ENCODE data around the gene MGAT4B.

Gene MGAT4B

DNA sequence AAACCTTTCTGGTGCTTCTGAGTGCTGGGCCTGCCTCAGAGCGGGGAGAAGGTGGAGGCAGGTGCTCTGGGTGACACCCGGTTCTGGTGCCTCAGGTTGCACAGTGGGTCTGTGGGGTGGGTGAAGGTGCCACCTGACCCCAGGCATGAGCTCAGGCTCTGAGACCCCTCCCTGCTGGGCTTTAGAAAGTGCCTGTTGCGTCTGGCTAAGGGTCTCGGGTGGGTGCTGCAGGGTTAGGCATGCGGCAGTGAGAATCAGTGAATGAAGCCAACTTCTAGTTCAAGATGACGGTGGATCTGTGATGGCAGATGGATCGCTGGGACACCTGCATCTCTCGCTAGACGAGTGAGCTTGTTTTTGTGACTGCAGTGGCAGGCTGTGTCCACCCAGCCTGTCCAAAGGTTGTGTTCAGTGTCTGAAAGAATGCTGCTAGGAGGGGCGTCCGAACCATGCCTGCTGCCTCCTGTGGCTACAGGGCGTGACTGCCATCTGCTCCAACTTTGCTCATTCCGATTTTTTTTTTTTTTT, 19.1 kb upstream of the MGAT4B start:
- DNase-seq (ENCODE audit: low read depth), result no peak

DNA sequence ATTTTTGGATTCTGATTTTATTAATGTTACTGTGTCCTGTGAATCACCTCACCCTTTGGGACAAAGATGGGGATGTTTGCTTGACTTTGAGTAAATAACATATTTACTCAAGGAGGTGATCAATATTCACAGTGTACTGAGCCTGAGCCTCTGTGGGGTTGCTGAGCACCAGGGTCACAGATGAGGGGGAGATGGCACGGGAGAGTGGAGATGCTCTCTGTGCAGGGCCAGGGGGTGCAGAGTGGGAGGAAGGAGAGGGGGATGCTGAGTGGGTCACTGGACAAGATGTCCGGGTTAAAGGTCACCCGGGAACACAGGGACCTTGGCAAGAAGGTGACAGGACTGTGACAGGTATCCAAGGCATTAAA, 18.1 kb upstream of the MGAT4B start:
- no peak for DNase-seq (ENCODE audit: low read depth)

DNA sequence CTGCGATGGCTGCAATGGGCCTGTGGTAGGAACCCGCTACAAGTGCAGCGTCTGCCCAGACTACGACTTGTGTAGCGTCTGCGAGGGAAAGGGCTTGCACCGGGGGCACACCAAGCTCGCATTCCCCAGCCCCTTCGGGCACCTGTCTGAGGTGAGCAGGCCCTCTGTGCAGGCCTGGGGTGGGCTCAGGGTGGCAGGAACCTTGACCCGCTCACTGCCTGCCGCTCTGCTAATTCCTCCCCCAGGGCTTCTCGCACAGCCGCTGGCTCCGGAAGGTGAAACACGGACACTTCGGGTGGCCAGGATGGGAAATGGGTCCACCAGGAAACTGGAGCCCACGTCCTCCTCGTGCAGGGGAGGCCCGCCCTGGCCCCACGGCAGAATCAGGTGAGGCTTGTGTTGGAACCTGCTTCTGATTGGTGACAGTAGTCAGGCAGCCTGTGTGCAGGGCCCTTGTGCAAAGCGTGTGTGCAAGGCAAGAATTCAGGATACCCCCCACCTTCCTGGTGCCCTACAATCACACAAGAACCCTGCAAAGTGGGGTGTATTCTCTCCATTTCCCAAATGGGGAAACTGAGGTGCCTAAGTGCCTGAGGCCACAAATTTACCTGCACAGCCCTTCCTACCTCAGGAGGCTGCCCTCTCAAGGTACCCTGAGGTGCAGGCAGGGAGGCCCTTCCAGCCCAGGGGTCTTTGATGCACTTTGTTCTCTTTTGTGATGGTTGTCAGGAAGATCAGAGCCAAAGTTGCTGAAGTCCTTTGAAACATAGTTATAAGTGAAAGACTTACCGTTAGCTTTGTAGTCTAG, 17.5 kb upstream of the MGAT4B start:
- DNase-seq (ENCODE audit: low read depth), result no peak

DNA sequence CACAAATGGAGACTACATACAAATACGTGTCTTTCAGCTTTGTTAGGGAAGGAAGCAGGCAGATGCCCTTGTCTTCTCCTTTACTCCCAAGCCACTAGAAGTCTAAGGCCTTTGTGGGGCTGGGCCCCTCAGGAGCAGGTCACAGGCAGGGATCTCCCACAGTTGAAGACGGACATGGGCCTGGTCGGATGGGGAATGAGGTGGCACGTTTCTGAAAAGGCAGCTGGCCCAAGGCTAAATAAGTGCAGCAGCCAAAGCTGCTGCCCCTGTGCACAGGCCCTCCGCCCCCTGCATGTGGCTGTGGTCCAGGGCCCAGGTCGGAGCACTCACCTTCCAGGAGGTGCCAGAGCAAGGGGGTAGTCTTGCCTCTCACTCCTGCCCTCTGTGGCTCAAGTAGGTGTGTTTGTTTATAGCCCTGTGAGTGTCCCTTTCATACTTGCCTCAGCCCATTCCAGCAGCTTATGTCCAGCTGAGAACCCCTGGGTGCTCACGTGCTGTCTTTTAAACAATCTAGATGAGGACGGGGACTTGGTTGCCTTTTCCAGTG, 15.9 kb upstream of the MGAT4B start:
- DNase-seq (ENCODE audit: low read depth), result no peak

DNA sequence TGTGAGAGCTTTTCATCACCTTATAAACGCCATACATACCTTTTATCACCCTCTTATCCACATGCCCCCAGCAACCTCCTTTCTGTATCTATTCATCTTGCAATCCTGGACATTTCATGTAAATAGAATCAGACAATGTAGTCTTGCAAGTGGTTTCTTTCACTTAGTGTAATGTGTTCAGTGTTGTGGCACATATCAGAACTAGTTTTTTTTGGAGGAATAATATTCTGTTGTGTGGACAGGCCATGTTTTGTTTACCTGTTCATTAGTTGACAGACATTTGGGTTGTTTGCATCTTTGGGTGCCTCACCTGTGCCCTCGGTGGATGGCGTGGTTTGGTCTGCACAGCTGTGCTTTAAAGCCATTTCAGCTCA, 15.4 kb upstream of the MGAT4B start:
- DNase-seq (ENCODE audit: low read depth), result no peak

DNA sequence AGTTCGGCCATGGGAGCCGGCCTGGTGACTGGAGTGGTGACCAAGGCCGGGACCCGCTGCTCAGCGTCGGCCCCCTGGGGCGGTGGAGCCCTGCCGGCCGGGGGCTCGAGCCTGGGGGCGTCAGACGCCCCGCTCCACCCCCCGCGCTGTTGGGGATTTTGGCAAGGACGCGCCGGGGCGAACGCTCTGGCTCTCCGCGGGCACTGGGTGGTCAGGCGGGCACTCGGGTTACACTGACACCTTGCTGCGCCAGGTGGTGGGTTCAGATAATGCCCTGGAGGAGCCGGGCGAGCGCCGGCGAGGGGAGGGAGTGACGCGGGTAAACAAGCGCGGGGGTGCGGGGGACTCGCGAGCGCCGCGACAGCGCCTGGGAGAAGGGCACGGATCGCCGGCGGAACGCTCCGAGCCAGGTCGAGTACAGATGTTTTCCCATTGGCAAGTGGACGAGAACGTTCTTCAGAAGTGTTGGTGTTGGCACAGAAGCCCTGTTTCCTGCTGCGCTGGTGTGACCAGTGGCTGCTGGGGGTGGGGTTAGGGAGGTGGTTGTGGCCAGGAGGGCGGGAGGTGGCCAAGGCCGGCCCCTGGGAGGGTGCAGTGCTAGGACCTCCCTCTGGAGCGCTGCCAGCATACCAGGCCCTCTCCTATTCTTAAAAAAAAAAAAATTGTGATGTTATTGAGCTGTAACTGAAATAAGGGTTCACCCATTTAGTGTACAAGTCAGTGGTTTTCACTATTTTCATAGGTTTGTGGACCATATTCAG, 14.8 kb upstream of the MGAT4B start:
- DNase-seq (ENCODE audit: low read depth), result peak; percentile 60

DNA sequence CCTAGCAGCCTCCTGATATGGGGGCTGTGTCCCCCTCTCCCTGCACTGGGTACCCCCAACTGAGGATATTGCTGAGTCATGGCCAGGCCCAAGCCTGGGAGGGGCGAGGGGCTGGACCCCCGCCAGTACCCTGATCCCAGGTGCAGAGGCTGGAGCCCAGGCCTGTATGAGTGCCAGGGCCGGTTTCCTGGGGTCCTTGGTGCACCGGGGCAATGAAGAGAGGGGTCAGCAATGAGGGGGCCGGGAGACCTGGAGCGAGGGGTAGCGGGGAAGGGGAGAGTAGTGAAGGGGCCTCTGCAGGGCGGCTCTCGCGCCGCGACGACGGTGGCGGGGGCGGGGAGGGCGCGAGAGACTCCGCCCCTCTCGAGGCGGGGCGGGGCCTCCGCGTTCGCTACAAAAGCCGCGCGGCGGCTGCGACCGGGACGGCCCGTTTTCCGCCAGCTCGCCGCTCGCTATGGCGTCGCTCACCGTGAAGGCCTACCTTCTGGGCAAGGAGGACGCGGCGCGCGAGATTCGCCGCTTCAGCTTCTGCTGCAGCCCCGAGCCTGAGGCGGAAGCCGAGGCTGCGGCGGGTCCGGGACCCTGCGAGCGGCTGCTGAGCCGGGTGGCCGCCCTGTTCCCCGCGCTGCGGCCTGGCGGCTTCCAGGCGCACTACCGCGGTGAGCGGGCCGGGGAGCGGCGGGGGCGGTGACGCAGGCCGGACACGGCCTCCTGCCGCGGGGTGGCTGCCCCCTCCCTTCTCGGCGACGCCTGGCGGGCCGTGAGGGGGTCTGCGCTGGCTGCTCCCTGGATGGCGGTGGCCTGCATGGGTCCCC, 14.0 kb upstream of the MGAT4B start, which contains the start of gene SQSTM1:
Gene SQSTM1 (plus strand): TSS at position 423 of the 815 bp plus-strand sequence. CDS start 32 bp downstream, at position 455.
- DNase-seq (ENCODE audit: low read depth), result peak; percentile 63

DNA sequence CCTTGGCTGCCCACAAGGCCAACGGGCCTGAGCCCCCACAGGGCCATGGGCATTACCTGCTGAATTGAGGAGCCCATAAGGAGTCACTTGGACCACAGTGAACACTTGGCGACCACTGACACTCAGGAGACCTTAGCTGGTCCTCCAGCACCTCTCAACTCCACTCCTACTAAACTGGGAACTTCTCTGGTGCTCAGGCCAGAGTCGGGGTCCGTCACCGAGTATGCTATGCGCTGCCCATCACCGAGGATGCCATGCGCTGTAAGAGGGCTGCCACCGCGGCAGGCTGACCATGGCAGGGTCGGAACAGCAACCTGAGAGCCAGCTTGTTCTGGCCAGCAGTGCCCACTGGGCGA, 13.4 kb upstream of the MGAT4B start:
- DNase-seq (ENCODE audit: low read depth), result no peak

DNA sequence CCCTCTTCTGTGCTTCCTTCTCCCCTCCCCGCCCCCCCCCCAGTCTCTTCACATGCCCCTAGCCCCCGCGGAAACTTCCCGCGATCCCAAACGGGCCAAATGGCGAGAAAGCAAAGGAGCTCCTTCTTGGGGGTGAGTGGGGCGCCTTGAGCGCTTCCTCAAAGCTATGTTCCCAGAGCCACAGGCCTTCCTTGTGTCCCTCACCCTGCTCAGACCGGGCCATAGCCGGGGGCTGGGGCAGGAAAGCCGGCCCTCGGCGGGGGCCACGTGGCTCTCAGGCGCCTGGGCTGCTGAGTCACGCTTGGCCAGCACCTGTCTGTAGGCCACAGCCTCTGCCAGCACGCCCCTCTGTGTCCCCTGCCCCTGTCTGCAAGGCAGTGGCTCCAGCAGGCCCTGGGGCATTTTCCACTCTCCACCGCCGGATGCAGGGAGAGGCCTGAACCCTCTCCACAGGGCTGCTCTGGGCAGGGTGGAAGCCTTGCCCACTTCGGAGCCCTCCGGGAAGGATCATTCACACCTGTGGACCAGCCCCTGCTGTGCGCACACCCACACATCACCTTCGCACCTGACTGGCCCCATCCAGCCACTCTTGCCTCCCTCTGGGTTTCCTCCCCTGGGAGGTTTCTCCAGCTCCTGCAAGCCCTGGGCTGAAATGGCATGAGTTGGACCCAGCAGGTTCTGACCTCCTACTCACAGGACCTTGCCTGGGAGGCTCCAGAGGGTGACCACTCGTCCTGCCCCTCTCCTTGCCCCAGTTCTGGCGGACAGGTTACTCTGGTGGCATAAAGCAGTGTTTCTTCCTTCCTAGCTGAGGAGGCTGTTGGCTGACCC, 12.8 kb upstream of the MGAT4B start:
- peak; percentile 21 for DNase-seq (ENCODE audit: low read depth)

DNA sequence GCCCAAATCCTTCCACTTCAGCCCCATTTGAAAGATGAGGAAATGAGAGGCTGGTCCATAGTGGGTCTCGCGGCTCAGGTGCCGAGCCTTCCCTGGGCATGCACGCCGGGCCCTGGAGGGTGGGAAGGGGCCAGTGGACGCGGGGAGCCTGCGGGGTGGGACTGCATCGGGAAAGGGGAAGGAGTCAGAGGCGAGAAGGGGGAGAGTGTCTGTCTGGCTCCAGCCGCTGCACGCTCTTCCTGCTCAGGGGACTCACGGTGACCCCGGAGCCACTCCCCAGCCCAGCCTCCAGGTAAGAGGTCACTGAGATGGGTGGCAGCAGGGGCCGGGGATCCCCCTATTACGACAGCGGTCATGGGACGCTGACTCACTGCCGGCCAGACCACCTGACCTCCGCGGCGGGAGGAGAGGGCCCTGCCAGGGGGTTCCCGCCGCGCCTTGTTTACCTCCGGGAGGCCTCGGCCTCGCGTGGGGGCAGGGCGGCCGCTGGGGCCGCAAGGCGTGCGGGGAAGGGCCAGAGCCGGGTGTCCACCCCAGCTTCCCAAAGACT, 12.2 kb upstream of the MGAT4B start:
- DNase-seq (ENCODE audit: low read depth), result peak; percentile 62

DNA sequence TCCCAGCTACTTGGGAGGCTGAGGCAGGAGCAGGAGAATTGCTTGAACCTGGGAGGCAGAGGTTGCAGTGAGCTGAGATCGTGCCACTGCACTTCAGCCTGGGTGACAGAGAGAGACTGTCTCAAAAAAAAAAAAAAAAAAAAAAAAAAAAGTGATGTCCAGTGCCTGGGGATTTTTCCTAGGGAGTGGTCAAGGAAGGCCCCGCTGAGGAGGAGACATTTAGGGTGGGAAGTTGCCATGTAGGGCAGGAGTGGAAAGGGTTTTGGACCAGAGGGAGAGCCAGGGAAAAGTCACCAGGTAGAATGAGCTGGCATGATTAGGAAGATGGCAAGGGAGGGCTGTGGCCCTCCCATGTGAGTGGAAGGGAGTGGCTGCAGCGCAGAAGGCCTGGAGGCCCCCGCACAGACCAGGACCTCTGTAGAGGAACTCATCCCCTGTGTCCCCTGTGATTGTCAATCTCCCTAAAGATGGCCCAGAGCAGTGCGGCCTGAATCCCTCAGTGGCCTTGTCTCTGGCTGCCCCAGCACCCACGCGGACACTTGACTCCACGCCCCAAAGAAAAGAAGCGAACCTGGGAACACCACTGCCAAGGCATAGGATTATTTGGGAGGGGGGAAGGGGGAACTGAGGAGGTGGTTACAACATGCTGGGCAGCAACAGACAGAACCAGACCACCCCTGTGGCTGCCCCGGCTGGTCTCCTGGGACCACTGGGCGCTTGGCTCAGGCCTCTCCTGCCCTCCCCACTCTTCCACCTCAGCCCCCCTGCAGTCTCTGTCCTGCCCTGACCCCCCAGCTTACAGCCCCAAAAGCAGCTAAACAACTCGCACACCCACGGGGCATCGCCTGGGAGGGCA, 11.5 kb upstream of the MGAT4B start:
- no peak for DNase-seq (ENCODE audit: low read depth)

DNA sequence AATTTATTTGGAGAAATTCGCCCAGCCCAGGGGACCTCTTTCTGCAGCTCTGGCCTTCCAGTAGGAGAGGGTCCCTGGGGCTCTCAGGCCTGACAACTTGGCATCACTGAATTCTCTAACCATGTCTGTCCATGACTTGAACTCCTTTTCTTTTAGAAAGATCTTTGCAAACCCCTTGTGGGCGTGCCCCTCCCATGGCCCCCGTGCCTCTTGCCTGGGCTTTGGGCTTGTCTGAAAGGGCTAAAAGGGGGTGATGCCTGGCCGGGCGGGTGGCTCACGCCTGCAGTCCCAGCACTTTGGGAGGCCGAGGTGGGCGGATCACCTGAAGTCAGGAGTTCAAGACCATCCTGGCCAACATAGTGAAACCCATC, 10.8 kb upstream of the MGAT4B start:
- no peak for DNase-seq (ENCODE audit: low read depth)

DNA sequence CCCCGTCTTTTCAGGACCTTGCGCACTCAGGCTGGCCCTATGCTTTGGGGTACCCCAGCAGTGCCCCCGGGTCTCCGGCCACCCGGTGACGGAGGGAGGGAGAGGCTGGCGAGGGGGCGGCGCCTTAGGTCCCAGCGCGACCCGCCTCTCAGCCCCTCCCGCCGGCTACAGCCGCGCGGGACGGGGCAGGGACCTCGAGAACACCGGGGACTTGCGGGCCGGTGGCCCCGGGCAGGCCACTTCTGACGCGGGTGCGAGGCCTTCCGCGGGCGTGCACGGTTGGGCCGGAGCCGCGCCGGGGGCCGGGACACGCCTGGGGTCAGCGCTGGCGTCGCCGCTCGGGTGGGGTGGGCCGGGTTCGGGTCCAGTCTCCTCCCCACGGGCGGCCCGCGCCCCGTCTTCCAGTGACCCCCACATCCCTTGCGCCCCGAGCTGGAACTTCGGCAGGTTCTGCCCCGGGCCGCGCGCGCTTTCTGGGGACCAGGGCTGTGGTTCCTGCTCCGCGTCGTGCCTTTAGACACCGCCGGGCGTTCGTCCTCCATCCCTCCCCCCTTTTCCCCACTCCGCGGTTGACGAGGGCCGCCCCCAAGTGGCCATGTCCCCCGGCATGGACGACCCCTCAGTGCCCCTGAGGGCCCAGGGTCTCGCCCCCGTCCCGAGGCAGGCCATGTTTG, 10.3 kb upstream of the MGAT4B start:
- no peak for DNase-seq (ENCODE audit: low read depth)

DNA sequence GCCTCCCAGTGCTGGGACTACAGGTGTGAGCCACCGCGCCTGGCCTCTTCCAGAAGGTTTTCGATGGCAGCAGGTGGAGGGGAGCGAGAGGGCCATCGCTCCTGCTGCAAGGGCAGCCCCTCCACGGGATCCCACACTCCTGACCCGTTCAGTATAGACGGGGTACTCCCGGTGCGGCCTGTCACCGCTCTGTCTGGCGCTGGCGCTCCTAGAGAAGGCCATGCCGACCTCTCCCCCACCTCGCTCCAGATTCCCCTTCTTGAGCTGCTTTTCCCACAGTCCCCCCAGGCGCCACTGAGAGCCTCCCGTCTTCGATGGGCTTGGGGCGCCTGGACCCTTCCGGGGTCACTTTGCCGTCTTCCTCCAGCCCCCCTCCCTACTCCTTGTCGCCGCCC, 9.7 kb upstream of the MGAT4B start:
- DNase-seq (ENCODE audit: low read depth), result no peak

DNA sequence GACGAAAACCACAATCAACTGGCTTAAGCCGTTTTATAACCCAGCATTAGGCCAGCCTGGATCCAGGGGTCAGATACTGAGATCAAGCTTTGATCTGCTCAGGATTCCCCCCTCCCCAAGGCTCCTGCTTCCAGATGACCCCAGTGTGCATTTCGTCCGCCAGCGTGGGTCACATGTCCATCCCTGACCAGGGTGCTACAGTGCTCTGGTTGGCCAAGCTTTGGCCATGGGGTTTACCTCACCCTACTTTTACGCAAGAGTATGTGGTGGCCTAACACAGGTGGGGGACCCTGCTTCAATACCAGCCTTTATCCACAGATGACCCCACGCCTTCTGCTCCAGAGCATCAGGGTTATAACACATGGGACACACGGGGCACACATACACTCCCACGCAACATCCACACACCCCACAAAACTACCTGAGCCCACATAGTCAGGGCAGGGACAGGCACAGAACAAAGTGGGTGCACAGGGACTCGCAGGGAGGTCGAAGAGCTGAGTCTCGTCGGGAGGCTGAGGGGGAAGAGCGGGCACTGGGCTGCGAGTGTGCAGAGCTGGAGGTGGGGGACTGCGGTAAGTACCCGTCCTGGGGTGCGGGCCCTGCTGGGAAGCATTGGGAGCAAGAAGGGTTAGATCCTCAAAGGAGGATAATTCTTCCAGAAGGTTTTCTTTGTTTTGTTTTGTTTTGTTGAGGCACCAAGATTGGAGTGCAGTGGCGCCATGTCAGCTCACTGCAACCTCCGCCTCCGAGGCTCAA, 9.0 kb upstream of the MGAT4B start:
- no peak for DNase-seq (ENCODE audit: low read depth)

DNA sequence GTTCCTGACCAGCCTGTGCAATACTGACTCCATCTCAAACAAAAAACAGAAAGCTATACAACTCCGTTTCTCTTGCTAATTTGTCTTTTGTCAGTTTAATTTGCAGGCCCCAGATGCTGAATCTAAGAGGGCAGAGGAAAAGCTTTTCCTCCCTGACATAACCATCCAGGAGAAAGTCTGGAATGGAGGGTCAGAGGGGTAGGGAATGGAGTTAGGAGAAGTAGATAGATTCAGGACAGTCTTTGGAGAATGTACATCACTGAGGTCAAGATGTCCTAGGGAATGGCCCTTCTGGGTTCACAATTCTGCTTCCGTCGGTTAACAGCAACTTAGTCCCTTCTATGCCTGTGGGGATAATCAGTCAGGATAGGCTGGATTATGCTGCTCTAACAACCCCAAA, 7.4 kb upstream of the MGAT4B start:
- no peak for DNase-seq (ENCODE audit: low read depth)

DNA sequence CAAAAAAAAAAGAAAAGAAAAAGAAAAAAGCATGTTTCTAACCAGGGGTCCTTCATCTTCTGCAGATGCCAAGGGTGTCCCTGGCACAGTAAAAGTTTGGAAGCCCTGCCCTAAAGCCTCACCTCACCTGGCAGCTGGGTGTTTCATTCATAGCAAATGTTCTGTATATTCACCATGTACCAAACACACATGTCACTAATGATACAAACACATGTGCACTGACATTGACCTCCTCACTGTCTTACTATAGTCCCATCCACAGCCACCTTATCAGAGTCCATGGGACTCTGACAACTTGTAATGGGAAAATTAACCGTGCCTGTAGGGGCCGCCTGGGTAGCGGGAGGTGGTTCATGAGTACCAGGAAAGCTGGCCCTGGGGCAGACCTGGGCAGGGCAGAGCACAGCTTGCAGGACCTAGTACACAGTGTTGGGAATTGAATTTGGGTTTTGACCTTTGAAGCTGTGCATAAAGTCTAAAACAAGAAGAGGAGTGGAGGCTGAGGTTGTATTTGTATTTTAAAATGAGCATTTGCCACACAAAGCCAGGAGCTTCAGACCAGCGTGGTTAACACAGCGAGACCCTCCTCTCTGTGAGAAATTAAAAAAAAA, 6.4 kb upstream of the MGAT4B start:
- DNase-seq (ENCODE audit: low read depth), result no peak

DNA sequence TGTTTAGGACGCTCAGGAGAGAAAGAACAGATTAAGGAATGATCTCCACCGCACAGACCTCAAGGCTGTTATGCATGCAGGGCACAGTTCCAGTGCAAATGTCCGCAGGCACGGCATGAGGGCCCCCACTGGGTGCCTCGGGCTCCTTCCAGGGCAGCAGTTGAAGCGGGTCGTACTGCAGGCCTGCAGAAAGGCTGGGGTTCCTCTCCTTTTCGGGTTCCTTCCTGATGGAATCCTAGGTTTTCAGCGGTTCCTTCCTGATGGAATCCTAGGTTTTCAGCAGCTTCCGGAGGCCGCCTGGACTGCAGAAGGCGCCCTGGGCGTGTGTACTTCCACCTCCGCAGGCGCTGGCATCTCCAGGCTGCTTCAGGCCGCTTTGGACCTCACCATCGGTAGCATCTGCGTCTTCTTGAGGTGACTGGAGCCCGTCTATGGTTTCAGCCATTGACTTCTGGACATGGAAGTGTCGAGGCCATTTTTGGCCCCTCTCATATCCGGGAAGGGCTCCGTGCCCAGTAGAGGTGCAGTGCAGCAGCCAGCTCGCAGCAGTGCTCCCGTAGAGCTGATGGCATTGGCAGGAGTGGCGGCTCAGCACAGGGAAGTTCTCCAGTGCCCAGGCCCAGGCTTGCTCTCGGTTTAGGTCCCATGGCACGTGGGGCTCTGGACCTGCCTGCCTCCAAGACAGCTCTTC, 5.6 kb upstream of the MGAT4B start:
- DNase-seq (ENCODE audit: low read depth), result no peak

Data from stimulated activated CD4-positive, alpha-beta T cell treated with anti-CD3 and anti-CD28 coated beads, Interleukin-2, amount 100 ng/mL, for 4 hours (primary cell).